ENCODE results near the gene EML3.

EML3 gene

GRCh38 chr11:62593434-62594044 lies 19.0 kb downstream of the EML3 start:
- no peak overlapping the region for H3K27ac ChIP-seq

GRCh38 chr11:62592989-62593421 lies 19.6 kb downstream of the EML3 start:
- no peak overlapping the region for H3K4me3 ChIP-seq (IDR thresholded peaks at IDR 0.05; ENCODE audit: insufficient read depth, low read depth, low read length)
- no peaks in the 10 kb centered on the region for H4K20me1 ChIP-seq (ENCODE audit: insufficient read depth)
- no peak overlapping the region for H3K9ac ChIP-seq
- no peak overlapping the region for H2AFZ ChIP-seq (ENCODE audit: low read depth)
- peak overlapping the region; percentile 85 for H3K4me2 ChIP-seq
- H3K36me3 ChIP-seq (ENCODE audit: insufficient read depth), result peaks cover 14% of the 10 kb centered on the region; the same call in 1 of the 2 replicates
- peaks cover 29% of the 10 kb centered on the region for H3K79me2 ChIP-seq (ENCODE audit: insufficient read depth, low read depth)
- H3K27ac ChIP-seq, result peak overlapping the region; percentile 93
- no peaks in the 10 kb centered on the region for H3K27me3 ChIP-seq (ENCODE audit: insufficient read depth, low read depth)
- TF ChIP-seq CTCF (conservative IDR thresholded peaks at IDR 0.05; ENCODE audit: low read depth, low read length), result no peak
- H3K4me1 ChIP-seq (ENCODE audit: low read depth, poor library complexity, severe bottlenecking), result peaks cover 35% of the 10 kb centered on the region

More at GRCh38 chr11:62593434-62594044, 19.0 kb downstream of the EML3 start:
- peak; percentile 69 for TF ChIP-seq CTCF (conservative IDR thresholded peaks at IDR 0.05; ENCODE audit: low read depth, low read length)
- Histone ChIP-seq H3K27me3 (ENCODE audit: insufficient read depth, low read depth) (no peaks in the 10 kb centered on the region), H3K4me3 (IDR thresholded peaks at IDR 0.05; ENCODE audit: insufficient read depth, low read depth, low read length) (no peak overlapping the region), H3K9ac (no peak overlapping the region), H3K4me1 (ENCODE audit: low read depth, poor library complexity, severe bottlenecking) (peaks cover 39% of the 10 kb centered on the region), H2AFZ (ENCODE audit: low read depth) (no peak overlapping the region), H3K79me2 (ENCODE audit: insufficient read depth, low read depth) (peaks cover 34% of the 10 kb centered on the region), H3K36me3 (ENCODE audit: insufficient read depth) (peaks cover 14% of the 10 kb centered on the region; the same call in 1 of the 2 replicates), H4K20me1 (ENCODE audit: insufficient read depth) (no peaks in the 10 kb centered on the region), H3K4me2 (no peak overlapping the region; the same call in 1 of the 2 replicates)

- peak overlapping the region; percentile 85 for H3K4me2 ChIP-seq
- H4K20me1 ChIP-seq (ENCODE audit: insufficient read depth), result no peaks in the 10 kb centered on the region
- peak overlapping the region; percentile 93 for H3K27ac ChIP-seq
- H3K79me2 ChIP-seq (ENCODE audit: insufficient read depth, low read depth), result peaks cover 21% of the 10 kb centered on the region
- H3K27me3 ChIP-seq (ENCODE audit: insufficient read depth, low read depth), result no peaks in the 10 kb centered on the region
- peaks cover 14% of the 10 kb centered on the region; the same call in 1 of the 2 replicates for H3K36me3 ChIP-seq (ENCODE audit: insufficient read depth)
- peak overlapping the region; percentile 87 for H3K9ac ChIP-seq
- H3K4me3 ChIP-seq (IDR thresholded peaks at IDR 0.05; ENCODE audit: insufficient read depth, low read depth, low read length), result no peak overlapping the region
- H2AFZ ChIP-seq (ENCODE audit: low read depth), result peak overlapping the region; percentile 55
- TF ChIP-seq CTCF (conservative IDR thresholded peaks at IDR 0.05; ENCODE audit: low read depth, low read length), result no peak
- peaks cover 35% of the 10 kb centered on the region for H3K4me1 ChIP-seq (ENCODE audit: low read depth, poor library complexity, severe bottlenecking)
These were observed 20.3 kb downstream of the EML3 start for GRCh38 chr11:62592146-62592815.

- H3K4me2 ChIP-seq, result peak within 1 kb of the TSS; percentile 85
- H2AFZ ChIP-seq (ENCODE audit: low read depth), result peak within 1 kb of the TSS; percentile 60
- H3K4me3 ChIP-seq (IDR thresholded peaks at IDR 0.05; ENCODE audit: insufficient read depth, low read depth, low read length), result no peak within 1 kb of the TSS
- peaks cover 35% of the 10 kb centered on the region for H3K4me1 ChIP-seq (ENCODE audit: low read depth, poor library complexity, severe bottlenecking)
- peak within 1 kb of the TSS; percentile 93 for H3K27ac ChIP-seq
- peak within 1 kb of the TSS; percentile 87 for H3K9ac ChIP-seq
- H3K27me3 ChIP-seq (ENCODE audit: insufficient read depth, low read depth), result no peaks in the 10 kb centered on the region
- H3K79me2 ChIP-seq (ENCODE audit: insufficient read depth, low read depth), result peaks cover 20% of the 10 kb centered on the region
- H4K20me1 ChIP-seq (ENCODE audit: insufficient read depth), result no peaks in the 10 kb centered on the region
- peaks cover 14% of the 10 kb centered on the region; the same call in 1 of the 2 replicates for H3K36me3 ChIP-seq (ENCODE audit: insufficient read depth)
- no peak for TF ChIP-seq CTCF (conservative IDR thresholded peaks at IDR 0.05; ENCODE audit: low read depth, low read length)
These were observed 21.0 kb downstream of the EML3 start, which contains the start of gene TUT1 for GRCh38 chr11:62591448-62592145. TSS of gene TUT1 (minus strand) at chr11:62591523. CDS start at chr11:62591485, 38 bp downstream.

All from KMS-11 (cell line).